GM12865 (cell line): Measurements from ENCODE around the gene FSIP2.

Source experiments
- DNase-seq: peaks from one replicate; pipeline ENCODE4 v3.0.0; 2010; ENCODE audit warnings: low read depth
- H3K4me3 ChIP-seq: 2 replicates; pipeline ENCODE4 v1.5.1; 2011; ENCODE audit warnings: mild to moderate bottlenecking, low read depth, low read length, control low read depth
- CTCF ChIP-seq: IDR thresholded peaks from 2 replicates; pipeline ENCODE4 v1.5.1; 2011; ENCODE audit warnings: low read length, control low read depth, low read depth, inconsistent platforms; ENCODE audit not compliant: insufficient read depth; ENCODE audit errors: missing control alignments

The FSIP2 gene

GRCh38 chr2:185802926-185803325 lies 64.3 kb downstream of the FSIP2 start:
- no peak overlapping the region for H3K4me3 ChIP-seq
- TF ChIP-seq CTCF = no peak
- no peak for DNase-seq

- TF ChIP-seq CTCF = no peak
- DNase-seq = no peak
- no peak overlapping the region for H3K4me3 ChIP-seq
Observed at GRCh38 chr2:185806783-185807182, 68.2 kb downstream of the FSIP2 start.

- no peak for DNase-seq
- no peak for TF ChIP-seq CTCF
- no peak overlapping the region for H3K4me3 ChIP-seq
Observed at GRCh38 chr2:185807351-185807750, 68.7 kb downstream of the FSIP2 start.

GRCh38 chr2:185811580-185811979 lies 73.0 kb downstream of the FSIP2 start:
- H3K4me3 ChIP-seq = no peak overlapping the region
- TF ChIP-seq CTCF = no peak
- no peak for DNase-seq

- DNase-seq = no peak
- H3K4me3 ChIP-seq = no peak overlapping the region
- no peak for TF ChIP-seq CTCF
Observed at GRCh38 chr2:185813707-185814106, 75.1 kb downstream of the FSIP2 start.

GRCh38 chr2:185817991-185818390 lies 79.4 kb downstream of the FSIP2 start:
- H3K4me3 ChIP-seq = no peak overlapping the region
- DNase-seq = no peak
- TF ChIP-seq CTCF = no peak

GRCh38 chr2:185821467-185821866 lies 82.9 kb downstream of the FSIP2 start:
- DNase-seq = no peak
- TF ChIP-seq CTCF = no peak
- no peak overlapping the region for H3K4me3 ChIP-seq
